ENCODE data around the gene PLB1. TPM values are rescaled to one million over a fixed set of nuclear protein-coding genes. Genes with fewer than 3 reads are reported as not detected.

Gene PLB1
- total and polyA plus RNA-seq, 8 donors = 0.45 to 18.8 (median 3.4) TPM

GRCh38 chr2:28640260-28640907 is 144.5 kb downstream of the PLB1 start:
- no peaks in the 10 kb centered on the region for H3K9me3 ChIP-seq
- no peaks in the 10 kb centered on the region for H3K27me3 ChIP-seq
- intact Hi-C loops (cut with DNase I; ENCODE audit: low total_unique reads) = no loop called here
- peak overlapping the region in 4 of 5 donors; percentile 9 to 58 (median 28) for H3K27ac ChIP-seq
- H3K4me3 ChIP-seq = no peak overlapping the region
- WGBS, 5 donors = 79 to 89% (median 86%) methylated on average over 14 of the region's 14 CpGs
- H3K4me1 ChIP-seq = peaks cover 42 to 73% (median 43%) of the 10 kb centered on the region in 4 donors
- no peak for TF ChIP-seq POLR2A (IDR thresholded peaks at IDR 0.05)
- no peak for TF ChIP-seq EP300 (IDR thresholded peaks at IDR 0.05)
- no peak for TF ChIP-seq POLR2AphosphoS5 (IDR thresholded peaks at IDR 0.05)
- no peak for TF ChIP-seq CTCF (IDR thresholded peaks at IDR 0.05)
- no peaks in the 10 kb centered on the region for H3K36me3 ChIP-seq
- DNase-seq = no peak

GRCh38 chr2:28640908-28641300 is 145.0 kb downstream of the PLB1 start:
- intact Hi-C loops (cut with DNase I; ENCODE audit: low total_unique reads) = no loop called here
- 85 to 94% (median 93%) methylated on average over 10 to 13 of the region's 13 CpGs for WGBS, 5 donors
- TF ChIP-seq POLR2A (IDR thresholded peaks at IDR 0.05) = no peak
- no peak for TF ChIP-seq POLR2AphosphoS5 (IDR thresholded peaks at IDR 0.05)
- TF ChIP-seq CTCF (IDR thresholded peaks at IDR 0.05) = no peak
- TF ChIP-seq EP300 (IDR thresholded peaks at IDR 0.05) = no peak
- DNase-seq = no peak
- H3K4me3 ChIP-seq = no peak overlapping the region
- H3K27ac ChIP-seq = peak overlapping the region in 1 of 5 donors; percentile 58
- no peaks in the 10 kb centered on the region for H3K36me3 ChIP-seq
- H3K27me3 ChIP-seq = no peaks in the 10 kb centered on the region
- H3K9me3 ChIP-seq = no peaks in the 10 kb centered on the region
- H3K4me1 ChIP-seq = peaks cover 36 to 71% (median 38%) of the 10 kb centered on the region in 4 donors

- Histone ChIP-seq H3K36me3 (no peaks in the 10 kb centered on the region), H3K27me3 (no peaks in the 10 kb centered on the region), H3K4me3 (no peak overlapping the region), H3K9me3 (no peaks in the 10 kb centered on the region), H3K4me1 (peaks cover 21 to 53% (median 24%) of the 10 kb centered on the region in 4 donors), H3K27ac (peak overlapping the region in 3 of 5 donors; percentile 12 to 60 (median 30))
- no peak for DNase-seq
- WGBS, 5 donors = 92 to 100% (median 97%) methylated on average over 5 to 13 of the region's 13 CpGs
- intact Hi-C loops (cut with DNase I; ENCODE audit: low total_unique reads) = no loop called here
- TF ChIP-seq CTCF (IDR thresholded peaks at IDR 0.05) (no peak), POLR2AphosphoS5 (IDR thresholded peaks at IDR 0.05) (no peak), EP300 (IDR thresholded peaks at IDR 0.05) (no peak), POLR2A (IDR thresholded peaks at IDR 0.05) (no peak)
Observed at GRCh38 chr2:28642796-28643195, 146.9 kb downstream of the PLB1 start.

GRCh38 chr2:28643327-28643726 is 147.5 kb downstream of the PLB1 start:
- Histone ChIP-seq H3K9me3 (no peaks in the 10 kb centered on the region), H3K4me3 (no peak overlapping the region), H3K4me1 (peaks cover 21 to 51% (median 24%) of the 10 kb centered on the region in 4 donors), H3K36me3 (no peaks in the 10 kb centered on the region), H3K27ac (peak overlapping the region in 4 of 5 donors; percentile 12 to 66 (median 60)), H3K27me3 (no peaks in the 10 kb centered on the region)
- 65 to 78% (median 66%) methylated on average over 6 of the region's 6 CpGs for whole genome bisulfite sequencing, 5 donors
- intact Hi-C loops (cut with DNase I; ENCODE audit: low total_unique reads) = no loop called here
- no peak for TF ChIP-seq EP300 (IDR thresholded peaks at IDR 0.05)
- no peak for TF ChIP-seq POLR2AphosphoS5 (IDR thresholded peaks at IDR 0.05)
- no peak for TF ChIP-seq CTCF (IDR thresholded peaks at IDR 0.05)
- no peak for TF ChIP-seq POLR2A (IDR thresholded peaks at IDR 0.05)
- DNase-seq = peak in 1 of 2 donors; percentile 54

All from stomach (tissue), 9 donors.